CD4-positive, alpha-beta T cell (primary cell): ENCODE results near the gene SELENOK. TPM values are rescaled to one million over a fixed set of nuclear protein-coding genes. Genes with fewer than 3 reads are reported as not detected.

ENCODE experiments used
- ATAC-seq: fragments of 200-7000 bp; cut with Tn5 transposase; one replicate; pipeline ENCODE4 v1.10.0; 2022; ENCODE audit warnings: mild to moderate bottlenecking; ENCODE audit not compliant: poor library complexity
- CTCF ChIA-PET: fragments of 350-600 bp; sonication (Branson Sonifier 250); formaldehyde crosslinking; loops from one replicate; lab custom pipeline; 2021; ENCODE audit warnings: antibody characterized with exemption, inconsistent platforms; lab: Charles Lee
- POLR2A ChIA-PET: fragments of 350-600 bp; sonication (Branson Sonifier 250); formaldehyde crosslinking; loops from one replicate; lab custom pipeline; 2021; ENCODE audit warnings: antibody characterized with exemption, inconsistent platforms; lab: Charles Lee
- DNase-seq, 14 experiments: peaks; one replicate each; pipeline ENCODE4 v3.0.0-alpha.2; 2013 to 2020; ENCODE audit warnings: mixed read lengths in 2 of 14
- H3K27ac ChIP-seq, 2 donors: one replicate each; pipeline versions ENCODE4 v1.5.1 to v1.7.0; 2013; ENCODE audit warnings: low read length in 2 of 2, low read depth in 1 of 2, mild to moderate bottlenecking in 1 of 2
- H3K27me3 ChIP-seq, 2 experiments: 1 replicate in 1 of 2; 2 replicates in 1 of 2; pipeline versions ENCODE4 v1.6.1 to v1.7.0; 2013; ENCODE audit warnings: low read length in 2 of 2, control low read depth in 1 of 2, mild to moderate bottlenecking in 1 of 2, moderate library complexity in 1 of 2; ENCODE audit not compliant: insufficient read depth in 2 of 2, control insufficient read depth in 1 of 2
- H3K36me3 ChIP-seq: one replicate; pipeline ENCODE4 v1.6.1; 2013; ENCODE audit warnings: low read length, control low read depth; ENCODE audit not compliant: insufficient read depth
- H3K4me1 ChIP-seq: one replicate; pipeline ENCODE4 v1.6.1; 2013; ENCODE audit warnings: low read length, control low read depth; ENCODE audit not compliant: insufficient read depth
- H3K4me3 ChIP-seq: one replicate; pipeline ENCODE4 v1.5.1; 2013; ENCODE audit warnings: mild to moderate bottlenecking, low read length, moderate library complexity
- H3K9me3 ChIP-seq, 2 experiments: 1 replicate in 1 of 2; 2 replicates in 1 of 2; pipeline versions ENCODE4 v1.6.1 to v1.7.0; 2013; ENCODE audit warnings: low read length in 2 of 2, mild to moderate bottlenecking in 2 of 2, control low read depth in 1 of 2, moderate library complexity in 1 of 2; ENCODE audit not compliant: control insufficient read depth in 1 of 2, insufficient read depth in 1 of 2
- H3K27ac Mint-ChIP-seq: one replicate; pipeline ENCODE4 v1.8.0; 2020; ENCODE audit warnings: mixed read lengths
- H3K27me3 Mint-ChIP-seq: one replicate; pipeline ENCODE4 v1.8.0; 2021; ENCODE audit warnings: mixed read lengths
- H3K36me3 Mint-ChIP-seq: one replicate; pipeline ENCODE4 v1.8.0; 2021; ENCODE audit warnings: low read depth, mixed read lengths
- H3K4me1 Mint-ChIP-seq: one replicate; pipeline ENCODE4 v1.8.0; 2021; ENCODE audit warnings: low read depth, mixed read lengths
- H3K4me3 Mint-ChIP-seq: one replicate; pipeline ENCODE4 v1.8.0; 2020; ENCODE audit warnings: mild to moderate bottlenecking, mixed read lengths
- H3K9me3 Mint-ChIP-seq: one replicate; pipeline ENCODE4 v1.8.0; 2020; ENCODE audit warnings: mixed read lengths
- intact Hi-C, 2 experiments: fragments of 100-400 bp; cut with DNase I in 1 of 2; cut with micrococcal nuclease in 1 of 2; formaldehyde crosslinking; loops; one replicate each; pipeline versions ENCODE4 v1.15.1 to v1.9.0; 2023 to 2025; cut with DNase I, micrococcal nuclease
- total RNA-seq, 174 experiments: library from RNA in 2 of 174; stranded (reverse) in 2 of 174; gene quantifications; one replicate each; pipeline ENCODE4 v1.2.3 and lab custom pipeline; 2021 to 2026
- TF ChIP-seq, protein P1 (sequence below): fragments of 200-600 bp; IDR thresholded peaks from one replicate; pipeline ENCODE4 v1.8.0; 2022; ENCODE audit warnings: antibody characterized with exemption, mild to moderate bottlenecking

Gene SELENOK
- total RNA-seq, 2 experiments from 2014 or later = 153 to 159 TPM

DNA sequence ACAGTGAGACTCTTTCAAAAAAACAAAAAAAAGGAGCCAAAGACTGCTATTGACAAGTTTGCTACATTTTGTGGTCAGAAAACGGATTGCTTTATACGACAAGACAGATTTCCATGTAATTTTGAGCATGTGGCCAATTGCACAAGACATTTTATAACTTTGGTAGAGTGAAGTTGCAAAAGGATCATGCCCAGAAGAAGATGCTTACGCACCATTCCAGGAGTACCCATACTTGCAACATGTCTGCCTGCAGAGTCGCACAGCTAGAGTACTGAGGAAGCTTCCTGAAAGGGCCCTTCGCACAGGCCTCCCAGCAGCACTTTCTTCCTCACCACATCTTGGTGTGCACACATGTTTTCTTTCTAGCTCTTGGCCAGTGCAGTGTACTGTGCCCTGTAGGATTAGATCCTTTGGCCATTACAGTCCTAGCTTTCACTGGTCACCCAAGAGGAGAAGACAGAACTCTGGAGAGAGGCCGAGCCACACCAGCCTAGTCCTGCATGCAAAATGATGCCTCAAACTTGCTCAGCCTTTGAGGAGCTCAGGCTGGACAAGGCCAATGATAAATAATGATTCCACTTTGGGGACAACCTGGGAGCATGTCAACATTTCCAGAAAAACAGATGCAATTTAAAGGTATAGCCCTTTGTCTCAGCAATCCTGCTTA is 57.1 kb downstream of the SELENOK start:
- Mint-ChIP-seq H3K27me3 (peaks cover 6% of the 10 kb centered on the region), H3K4me3 (no peak overlapping the region), H3K9me3 (no peaks in the 10 kb centered on the region), H3K27ac (no peak overlapping the region), H3K36me3 (no peaks in the 10 kb centered on the region), H3K4me1 (no peaks in the 10 kb centered on the region)
- intact Hi-C loops = no loop called here
- no peaks in the 10 kb centered on the region for H3K36me3 ChIP-seq
- POLR2A ChIA-PET = interaction anchor here (0.9 kb wide), 1 partner anchor 64 kb away, joined by 6 read pairs; no protein-coding TSS in a partner anchor
- TF ChIP-seq, protein P1, sequence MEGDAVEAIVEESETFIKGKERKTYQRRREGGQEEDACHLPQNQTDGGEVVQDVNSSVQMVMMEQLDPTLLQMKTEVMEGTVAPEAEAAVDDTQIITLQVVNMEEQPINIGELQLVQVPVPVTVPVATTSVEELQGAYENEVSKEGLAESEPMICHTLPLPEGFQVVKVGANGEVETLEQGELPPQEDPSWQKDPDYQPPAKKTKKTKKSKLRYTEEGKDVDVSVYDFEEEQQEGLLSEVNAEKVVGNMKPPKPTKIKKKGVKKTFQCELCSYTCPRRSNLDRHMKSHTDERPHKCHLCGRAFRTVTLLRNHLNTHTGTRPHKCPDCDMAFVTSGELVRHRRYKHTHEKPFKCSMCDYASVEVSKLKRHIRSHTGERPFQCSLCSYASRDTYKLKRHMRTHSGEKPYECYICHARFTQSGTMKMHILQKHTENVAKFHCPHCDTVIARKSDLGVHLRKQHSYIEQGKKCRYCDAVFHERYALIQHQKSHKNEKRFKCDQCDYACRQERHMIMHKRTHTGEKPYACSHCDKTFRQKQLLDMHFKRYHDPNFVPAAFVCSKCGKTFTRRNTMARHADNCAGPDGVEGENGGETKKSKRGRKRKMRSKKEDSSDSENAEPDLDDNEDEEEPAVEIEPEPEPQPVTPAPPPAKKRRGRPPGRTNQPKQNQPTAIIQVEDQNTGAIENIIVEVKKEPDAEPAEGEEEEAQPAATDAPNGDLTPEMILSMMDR = no peak
- peaks cover 0 to 2% of the 10 kb centered on the region in 2 experiments for H3K27me3 ChIP-seq
- H3K9me3 ChIP-seq = no peaks in the 10 kb centered on the region
- peak in 1 of 14 experiments; percentile 13 for DNase-seq
- no peak for ATAC-seq
- no peak overlapping the region for H3K4me3 ChIP-seq
- no peak overlapping the region for H3K27ac ChIP-seq
- CTCF ChIA-PET = no interaction called here
- no peaks in the 10 kb centered on the region for H3K4me1 ChIP-seq

Other genes starting within 250 kb of the SELENOK start
- under 1 TPM; 0.31 to 0.60 TPM for gene CHDH, start 45.4 kb downstream of the SELENOK start, total RNA-seq
- gene IL17RB, start 45.3 kb downstream of the SELENOK start, total RNA-seq = under 1 TPM; 0.22 to 0.36 TPM
- 10 to 100 TPM; 13.7 to 14.3 TPM for gene ACTR8, start 9.7 kb downstream of the SELENOK start, total RNA-seq
- gene CACNA2D3, start 230.7 kb upstream of the SELENOK start, total RNA-seq = under 1 TPM in 1 of 2 experiments, not detected in 1; 0.08 TPM